HepG2 (cell line): ENCODE data around the gene SORBS2. TPM values are rescaled to one million over a fixed set of nuclear protein-coding genes. Genes with fewer than 3 reads are reported as not detected.

Experiments used
- ATF4 ChIP-seq, 2 experiments: fragments of 450-650 bp in 1 of 2; sonication (generic) in 1 of 2; formaldehyde crosslinking; IDR thresholded peaks; 2 replicates each; pipeline versions ENCODE4 v1.5.0 to v1.8.0; 2020 to 2022; ENCODE audit warnings: mild to moderate bottlenecking in 1 of 2, missing genetic modification reagents in 1 of 2
- CBX1 ChIP-seq: IDR thresholded peaks from one replicate; pipeline ENCODE4 v1.6.1; 2016; ENCODE audit warnings: antibody characterized with exemption, low read depth
- CEBPB ChIP-seq: IDR thresholded peaks from 2 replicates; pipeline ENCODE4 v1.6.1; 2011; ENCODE audit warnings: low read depth, low read length, improper control_type of control experiment, borderline replicate concordance
- EP300 ChIP-seq, 3 experiments: sonication (generic) in 1 of 3; formaldehyde crosslinking in 1 of 3; IDR thresholded peaks; 2 replicates each; pipeline versions ENCODE4 v1.5.1 to v1.6.1; 2011 to 2020; ENCODE audit warnings: low read depth in 2 of 3, low read length in 2 of 3, borderline replicate concordance in 1 of 3, improper control_type of control experiment in 1 of 3, mild to moderate bottlenecking in 1 of 3, missing genetic modification reagents in 1 of 3, moderate library complexity in 1 of 3
- ETV5 ChIP-seq: IDR thresholded peaks from 2 replicates; pipeline ENCODE4 v1.6.1; 2018; ENCODE audit warnings: missing biosample characterization, missing genetic modification reagents, inconsistent platforms, borderline replicate concordance
- EZH2 ChIP-seq: conservative IDR thresholded peaks from 2 replicates; pipeline ENCODE4 v1.6.1; 2012; ENCODE audit warnings: mild to moderate bottlenecking, low read depth, low read length, moderate library complexity
- FLYWCH1 ChIP-seq: sonication (generic); formaldehyde crosslinking; IDR thresholded peaks from 2 replicates; pipeline ENCODE4 v1.8.1; 2023; ENCODE audit warnings: mild to moderate bottlenecking, missing genetic modification reagents
- HDAC1 ChIP-seq: sonication (generic); formaldehyde crosslinking; IDR thresholded peaks from 2 replicates; pipeline ENCODE4 v1.5.1; 2020; ENCODE audit warnings: mild to moderate bottlenecking, missing genetic modification reagents
- MAFK ChIP-seq, 2 experiments: IDR thresholded peaks in 1 of 2; conservative IDR thresholded peaks in 1 of 2; 2 replicates each; pipeline ENCODE4 v1.6.1; 2011; ENCODE audit warnings: improper control_type of control experiment in 2 of 2, low read length in 2 of 2
- MED8 ChIP-seq: sonication (generic); formaldehyde crosslinking; IDR thresholded peaks from 2 replicates; pipeline ENCODE4 v1.8.1; 2023; ENCODE audit warnings: mild to moderate bottlenecking, missing genetic modification reagents; ENCODE audit not compliant: insufficient replicate concordance
- MEF2D ChIP-seq: sonication (generic); formaldehyde crosslinking; IDR thresholded peaks from 2 replicates; pipeline ENCODE4 v1.5.1; 2020; ENCODE audit warnings: mild to moderate bottlenecking, missing genetic modification reagents
- MTF1 ChIP-seq: sonication (generic); formaldehyde crosslinking; IDR thresholded peaks from 2 replicates; pipeline ENCODE4 v1.5.0; 2020; ENCODE audit warnings: missing genetic modification reagents
- SP2 ChIP-seq: sonication (generic); formaldehyde crosslinking; IDR thresholded peaks from 2 replicates; pipeline ENCODE4 v1.5.1; 2020; ENCODE audit warnings: mild to moderate bottlenecking, missing genetic modification reagents
- TRIM22 ChIP-seq: fragments of 450-650 bp; IDR thresholded peaks from 2 replicates; pipeline ENCODE4 v1.6.1; 2017
- ZBTB21 ChIP-seq: sonication (generic); formaldehyde crosslinking; IDR thresholded peaks from 2 replicates; pipeline ENCODE4 v1.4.0; 2020; ENCODE audit warnings: missing genetic modification reagents
- ZC3H13 ChIP-seq: sonication (generic); formaldehyde crosslinking; IDR thresholded peaks from 2 replicates; pipeline ENCODE4 v1.8.1; 2023; ENCODE audit warnings: mild to moderate bottlenecking, missing genetic modification reagents, moderate library complexity
- ZNF224 ChIP-seq: sonication (generic); formaldehyde crosslinking; IDR thresholded peaks from 2 replicates; pipeline ENCODE4 v1.5.0; 2020; ENCODE audit warnings: mild to moderate bottlenecking, missing genetic modification reagents
- ZNF468 ChIP-seq: sonication (generic); formaldehyde crosslinking; IDR thresholded peaks from 2 replicates; pipeline ENCODE4 v1.8.0; 2022; ENCODE audit warnings: mild to moderate bottlenecking, moderate library complexity, missing genetic modification reagents
- ZNF501 ChIP-seq: sonication (generic); formaldehyde crosslinking; IDR thresholded peaks from 2 replicates; pipeline ENCODE4 v1.5.1; 2020; ENCODE audit warnings: mild to moderate bottlenecking, moderate library complexity, missing genetic modification reagents
- ZNF503 ChIP-seq: sonication (generic); formaldehyde crosslinking; IDR thresholded peaks from 2 replicates; pipeline ENCODE4 v1.4.0; 2020; ENCODE audit warnings: missing genetic modification reagents
- polyA plus RNA-seq, 8 experiments: library from polyadenylated mRNA; depleted of rRNA in 3 of 8; stranded (reverse) in 7 of 8; unstranded in 1 of 8; fragments of >200 nt; fragmentation: Illumina TruSeq in 4 of 8; extraction: Trizol in 4 of 8; gene quantifications; 2 replicates each; pipeline versions ENCODE4 v1.2.1 to v1.2.3, GENCODE V29; 2011 to 2016; ENCODE audit warnings: low read depth in 4 of 8, missing spikeins in 1 of 8, mixed read lengths in 1 of 8; ENCODE audit not compliant: insufficient read depth in 1 of 8
- total RNA-seq, 5 experiments: library from RNA; depleted of rRNA; stranded (reverse); fragments of >200 nt; fragmentation: Illumina TruSeq; extraction: Trizol; gene quantifications; 2 replicates each; pipeline ENCODE4 v1.2.3, GENCODE V29; 2016; ENCODE audit warnings: low read depth in 1 of 5
- TF ChIP-seq, protein P1 (sequence below): sonication (generic); formaldehyde crosslinking; IDR thresholded peaks from 2 replicates; pipeline ENCODE4 v1.8.0; 2022; ENCODE audit warnings: mild to moderate bottlenecking, missing genetic modification reagents, borderline replicate concordance
- TF ChIP-seq, protein P2 (sequence below): sonication (generic); formaldehyde crosslinking; IDR thresholded peaks from 2 replicates; pipeline ENCODE4 v1.4.0; 2020; ENCODE audit warnings: missing genetic modification reagents

The SORBS2 gene
- total and polyA plus RNA-seq, 2 of the 13 experiments (the other 11 are each of a cell fraction or from before 2014, with no cell fraction given): 25.0 to 80.5 TPM

DNA sequence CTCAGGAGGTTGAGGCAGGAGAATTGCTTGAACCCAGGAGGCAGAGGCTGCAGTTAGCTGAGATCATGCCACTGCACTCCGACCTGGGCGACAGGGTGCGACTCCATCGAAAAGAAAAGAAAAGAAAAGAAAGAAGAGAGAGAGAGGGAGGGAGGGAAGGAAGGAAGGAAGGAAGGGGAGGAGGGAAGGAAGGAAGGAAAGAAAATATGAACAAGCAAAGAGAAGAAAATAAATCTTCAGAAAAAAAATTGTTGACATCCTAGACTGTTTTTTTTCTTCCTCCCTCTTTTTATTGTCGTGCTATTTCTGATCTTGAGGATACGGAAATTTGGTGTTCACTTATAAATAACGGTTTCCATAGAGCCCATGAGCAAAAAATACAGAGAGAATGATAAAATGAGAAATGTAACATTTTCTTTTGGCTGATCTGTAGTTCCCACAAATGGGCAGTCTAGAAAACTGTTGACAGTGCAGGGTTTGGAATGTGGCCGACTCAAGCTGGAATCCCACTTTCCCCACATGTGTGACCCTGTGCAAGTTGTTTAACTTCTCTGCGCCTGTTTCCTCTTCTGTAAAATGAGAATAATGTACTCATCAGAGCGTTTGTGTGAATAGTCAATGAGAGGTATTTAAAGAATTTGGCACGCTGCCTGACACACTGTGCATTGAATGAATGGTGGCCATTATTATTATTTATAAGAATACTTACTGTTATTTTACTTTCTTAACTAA lies 19.4 kb downstream of the SORBS2 start (continued):
- TF ChIP-seq, protein P1, sequence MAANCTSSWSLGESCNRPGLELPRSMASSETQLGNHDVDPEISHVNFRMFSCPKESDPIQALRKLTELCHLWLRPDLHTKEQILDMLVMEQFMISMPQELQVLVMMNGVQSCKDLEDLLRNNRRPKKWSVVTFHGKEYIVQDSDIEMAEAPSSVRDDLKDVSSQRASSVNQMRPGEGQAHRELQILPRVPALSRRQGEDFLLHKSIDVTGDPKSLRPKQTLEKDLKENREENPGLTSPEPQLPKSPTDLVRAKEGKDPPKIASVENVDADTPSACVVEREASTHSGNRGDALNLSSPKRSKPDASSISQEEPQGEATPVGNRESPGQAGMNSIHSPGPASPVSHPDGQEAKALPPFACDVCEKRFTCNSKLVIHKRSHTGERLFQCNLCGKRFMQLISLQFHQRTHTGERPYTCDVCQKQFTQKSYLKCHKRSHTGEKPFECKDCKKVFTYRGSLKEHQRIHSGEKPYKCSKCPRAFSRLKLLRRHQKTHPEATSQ: no peak
- TF ChIP-seq ZNF468 (CRISPR knock-in tag) (no peak), MED8 (CRISPR knock-in tag) (no peak), ZNF501 (CRISPR knock-in tag) (no peak), MEF2D (no peak), FLYWCH1 (CRISPR knock-in tag) (no peak), SP2 (CRISPR knock-in tag) (no peak), ATF4 (CRISPR knock-in tag; IDR thresholded peaks at IDR 0.05) (0 out of 4 replicates have a peak, but pooled peaks of 1 of the 2 experiments have one; percentile 58), ZNF224 (no peak), ZBTB21 (CRISPR knock-in tag) (no peak), EZH2 (no peak), ETV5 (peak; percentile 10; the same call in 1 of the 2 replicates), MTF1 (CRISPR knock-in tag) (no peak), TRIM22 (no peak), CEBPB (no peak), ZC3H13 (no peak), ZNF503 (no peak), HDAC1 (no peak), EP300 (IDR thresholded peaks at IDR 0.05; ENCODE audit: low read depth in 2 of 2, low read length in 2 of 2) (peak in 1 of 2 experiments; percentile 73; a peak in 2 of 4 replicates), EP300 (CRISPR knock-in tag; IDR thresholded peaks at IDR 0.05; ENCODE audit: borderline replicate concordance) (no peak; the same call in 1 of the 2 replicates), CBX1 (no peak), MAFK (conservative IDR thresholded peaks at IDR 0.05 in 1 of 2, IDR thresholded peaks at IDR 0.05 in 1 of 2; ENCODE audit: low read length in 2 of 2) (peak in 1 of 2 experiments; percentile 32; a peak in 1 of 4 replicates)
- TF ChIP-seq, protein P2, sequence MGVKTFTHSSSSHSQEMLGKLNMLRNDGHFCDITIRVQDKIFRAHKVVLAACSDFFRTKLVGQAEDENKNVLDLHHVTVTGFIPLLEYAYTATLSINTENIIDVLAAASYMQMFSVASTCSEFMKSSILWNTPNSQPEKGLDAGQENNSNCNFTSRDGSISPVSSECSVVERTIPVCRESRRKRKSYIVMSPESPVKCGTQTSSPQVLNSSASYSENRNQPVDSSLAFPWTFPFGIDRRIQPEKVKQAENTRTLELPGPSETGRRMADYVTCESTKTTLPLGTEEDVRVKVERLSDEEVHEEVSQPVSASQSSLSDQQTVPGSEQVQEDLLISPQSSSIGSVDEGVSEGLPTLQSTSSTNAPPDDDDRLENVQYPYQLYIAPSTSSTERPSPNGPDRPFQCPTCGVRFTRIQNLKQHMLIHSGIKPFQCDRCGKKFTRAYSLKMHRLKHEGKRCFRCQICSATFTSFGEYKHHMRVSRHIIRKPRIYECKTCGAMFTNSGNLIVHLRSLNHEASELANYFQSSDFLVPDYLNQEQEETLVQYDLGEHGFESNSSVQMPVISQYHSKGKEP (CRISPR knock-in tag): no peak
